Erythroblast (primary cell): ENCODE data around the gene PTGIS.

Experiments
- GATA1 ChIP-seq: IDR thresholded peaks from 2 replicates; pipeline ENCODE4 v1.6.1; 2011; ENCODE audit warnings: low read depth, mild to moderate bottlenecking, control low read depth, low read length, moderate library complexity
- POLR2A ChIP-seq: IDR thresholded peaks from 2 replicates; pipeline ENCODE4 v1.6.1; 2011; ENCODE audit warnings: mild to moderate bottlenecking, low read length

- TF ChIP-seq GATA1 = no peak
- no peak for TF ChIP-seq POLR2A
Observed at GRCh38 chr20:49543858-49544437, 24.0 kb downstream of the PTGIS start.
